Keratinocyte (primary cell): ENCODE measurements around the gene SMIM32.

ENCODE experiments used
- CTCF ChIP-seq, 3 experiments: IDR thresholded peaks in 1 of 3; conservative IDR thresholded peaks in 1 of 3; optimal IDR thresholded peaks in 1 of 3; 2 replicates in 2 of 3; 3 replicates in 1 of 3; pipeline versions ENCODE3 to v1.5.1; 2011; ENCODE audit warnings: low read length in 3 of 3, mild to moderate bottlenecking in 3 of 3, moderate library complexity in 2 of 3, control low read depth in 1 of 3, inconsistent platforms in 1 of 3; ENCODE audit not compliant: insufficient read depth in 2 of 3; ENCODE audit errors: extremely low read depth in 1 of 3
- EZH2 ChIP-seq: IDR thresholded peaks from one replicate; pipeline ENCODE4 v1.6.1; 2012; ENCODE audit warnings: inconsistent platforms, mild to moderate bottlenecking, low read length, moderate library complexity

GRCh38 chr5:136200130-136200529 is 7.2 kb upstream of the SMIM32 start:
- no peak for TF ChIP-seq CTCF (optimal IDR thresholded peaks at IDR 0.05 in 1 of 3, IDR thresholded peaks at IDR 0.05 in 1 of 3, conservative IDR thresholded peaks at IDR 0.05 in 1 of 3; ENCODE audit: extremely low read depth in 1 of 3, insufficient read depth in 2 of 3, low read length in 3 of 3)
- TF ChIP-seq EZH2, result no peak
